HCT116 (cell line): ENCODE measurements around the gene UBXN10. TPM values are rescaled to one million over a fixed set of nuclear protein-coding genes. Genes with fewer than 3 reads are reported as not detected.

Experiments used
- ATAC-seq: fragments of 200-7000 bp; cut with Tn5 transposase; 2 replicates; pipeline ENCODE4 v1.9.1; 2020; ENCODE audit warnings: mild to moderate bottlenecking, moderate library complexity
- BruUV-seq: library from RNA; stranded (reverse); fragments of 400-500 nt; replicated peaks from 2 replicates; lab custom pipeline; 2021; lab: Mats Ljungman, UMichigan
- CTCF ChIA-PET: fragments of 300-600 bp; sonication (Branson Sonifier 250); formaldehyde crosslinking; loops from one replicate; lab custom pipeline; 2021; ENCODE audit warnings: antibody characterized with exemption; lab: Charles Lee
- POLR2A ChIA-PET: fragments of 300-600, 350-600 bp; sonication (Branson Sonifier 250); formaldehyde crosslinking; loops from one replicate; lab custom pipeline; 2021; ENCODE audit warnings: antibody characterized with exemption; lab: Charles Lee
- RAD21 ChIA-PET, 2 experiments: fragments of 300-600 bp; sonication (Branson Sonifier 250); formaldehyde crosslinking; loops; one replicate each; lab custom pipeline; 2023; ENCODE audit warnings: low total read pairs in 2 of 2; ENCODE audit not compliant: uncharacterized antibody in 2 of 2, unreplicated experiment in 2 of 2, low non-redundant PET in 1 of 2; lab: Charles Lee
- DNase-seq: peaks from one replicate; pipeline ENCODE4 v3.0.0-alpha.2; 2010; ENCODE audit warnings: low read depth, low spot score
- H2AFZ ChIP-seq: fragments of 200-600 bp; shearing (Covaris generic), sonication (generic); 2 replicates; pipeline ENCODE4 v1.6.1; 2017; ENCODE audit warnings: low read depth, mixed run types, mixed read lengths, antibody characterized with exemption, low read length; ENCODE audit not compliant: poor library complexity, severe bottlenecking
- H3K27ac ChIP-seq: 2 replicates; pipeline ENCODE4 v1.5.1; 2012; ENCODE audit warnings: low read depth, low read length
- H3K27me3 ChIP-seq: fragments of 200-600 bp; sonication (generic); 2 replicates; pipeline ENCODE4 v1.6.1; 2016; ENCODE audit warnings: mixed run types, low read length, mixed read lengths; ENCODE audit not compliant: insufficient read depth
- H3K36me3 ChIP-seq, 2 experiments: fragments of 200-500 bp in 1 of 2; fragments of 200-600 bp in 1 of 2; sonication (Bioruptor generic) in 1 of 2; sonication (generic) in 1 of 2; 2 replicates each; pipeline versions ENCODE4 v1.5.1 to v1.6.1; 2014 to 2016; ENCODE audit warnings: low read length in 2 of 2, inconsistent platforms in 1 of 2, mixed read lengths in 1 of 2, mixed run types in 1 of 2; ENCODE audit not compliant: insufficient read depth in 2 of 2, control insufficient read depth in 1 of 2
- H3K4me1 ChIP-seq, 2 experiments: fragments of 200-600 bp in 1 of 2; sonication (generic) in 1 of 2; 2 replicates each; pipeline versions ENCODE4 v1.5.1 to v1.6.1; 2012 to 2017; ENCODE audit warnings: low read length in 2 of 2, inconsistent platforms in 1 of 2, mild to moderate bottlenecking in 1 of 2, mixed read lengths in 1 of 2, mixed run types in 1 of 2, moderate library complexity in 1 of 2; ENCODE audit not compliant: insufficient read depth in 2 of 2, control insufficient read depth in 1 of 2
- H3K4me2 ChIP-seq: fragments of 200-600 bp; sonication (generic); 2 replicates; pipeline ENCODE4 v1.6.1; 2017; ENCODE audit warnings: mixed run types, low read length, mixed read lengths
- H3K4me3 ChIP-seq, 2 experiments: fragments of 200-600 bp in 1 of 2; sonication (generic) in 1 of 2; replicated peaks in 1 of 2; 2 replicates each; pipeline ENCODE4 v1.5.1; 2011 to 2016; ENCODE audit warnings: low read length in 2 of 2, control low read depth in 1 of 2, low read depth in 1 of 2, mild to moderate bottlenecking in 1 of 2, mixed read lengths in 1 of 2, mixed run types in 1 of 2
- H3K79me2 ChIP-seq: fragments of 200-600 bp; sonication (generic); 2 replicates; pipeline ENCODE4 v1.6.1; 2017; ENCODE audit warnings: mild to moderate bottlenecking, mixed run types, low read length, moderate library complexity, mixed read lengths; ENCODE audit not compliant: insufficient read depth
- H3K9ac ChIP-seq: fragments of 200-600 bp; sonication (generic); 2 replicates; pipeline ENCODE4 v1.6.1; 2016; ENCODE audit warnings: low read length, mixed read lengths
- H3K9me2 ChIP-seq: fragments of 200-600 bp; sonication (generic), shearing (Covaris generic); 2 replicates; pipeline ENCODE4 v1.6.1; 2017; ENCODE audit warnings: mixed run types, mild to moderate bottlenecking, moderate library complexity; ENCODE audit not compliant: insufficient read depth
- H3K9me3 ChIP-seq, 2 experiments: fragments of 200-500 bp in 1 of 2; fragments of 200-600 bp in 1 of 2; sonication (Bioruptor generic) in 1 of 2; sonication (generic) in 1 of 2; 2 replicates each; pipeline ENCODE4 v1.6.1; 2014 to 2017; ENCODE audit warnings: low read length in 2 of 2, mixed read lengths in 2 of 2, inconsistent platforms in 1 of 2, low read depth in 1 of 2, mild to moderate bottlenecking in 1 of 2, mixed run types in 1 of 2, moderate library complexity in 1 of 2; ENCODE audit not compliant: control insufficient read depth in 1 of 2, insufficient read depth in 1 of 2
- H4K20me1 ChIP-seq: fragments of 200-600 bp; sonication (generic), shearing (Covaris generic); 2 replicates; pipeline ENCODE4 v1.6.1; 2017; ENCODE audit warnings: mixed run types, mild to moderate bottlenecking, moderate library complexity; ENCODE audit not compliant: insufficient read depth
- ATF3 ChIP-seq: IDR thresholded peaks from 2 replicates; pipeline ENCODE4 v1.6.1; 2012
- CEBPB ChIP-seq: IDR thresholded peaks from 2 replicates; pipeline ENCODE4 v1.6.1; 2012; ENCODE audit warnings: low read depth
- ELF1 ChIP-seq: IDR thresholded peaks from 2 replicates; pipeline ENCODE4 v1.6.1; 2012; ENCODE audit warnings: low read depth, borderline replicate concordance
- EZH2 ChIP-seq: fragments of 200-600 bp; sonication (generic); IDR thresholded peaks from 2 replicates; pipeline ENCODE4 v1.6.1; 2017; ENCODE audit warnings: antibody characterized with exemption, mixed run types
- EZH2phosphoT487 ChIP-seq: fragments of 200-600 bp; IDR thresholded peaks from 2 replicates; pipeline ENCODE4 v1.6.1; 2018; ENCODE audit warnings: antibody characterized with exemption, borderline replicate concordance
- FOSL1 ChIP-seq: IDR thresholded peaks from 2 replicates; pipeline ENCODE4 v1.6.1; 2012; ENCODE audit warnings: low read depth
- RAD21 ChIP-seq: IDR thresholded peaks from 2 replicates; pipeline ENCODE4 v1.6.1; 2012; ENCODE audit warnings: low read depth, mild to moderate bottlenecking
- REST ChIP-seq: IDR thresholded peaks from 2 replicates; pipeline ENCODE4 v1.6.1; 2012; ENCODE audit warnings: low read depth
- SRF ChIP-seq: IDR thresholded peaks from 2 replicates; pipeline ENCODE4 v1.6.1; 2012; ENCODE audit warnings: low read depth
- YY1 ChIP-seq: IDR thresholded peaks from 2 replicates; pipeline ENCODE4 v1.6.1; 2011; ENCODE audit warnings: low read length, low read depth, moderate library complexity, mild to moderate bottlenecking; ENCODE audit not compliant: insufficient replicate concordance; ENCODE audit errors: extremely low read depth
- ZBTB33 ChIP-seq: IDR thresholded peaks from 2 replicates; pipeline ENCODE4 v1.6.1; 2011; ENCODE audit warnings: mild to moderate bottlenecking, low read length, moderate library complexity; ENCODE audit not compliant: insufficient replicate concordance; ENCODE audit errors: extremely low read depth
- ZFX ChIP-seq: fragments of 450-650 bp; IDR thresholded peaks from 2 replicates; pipeline ENCODE4 v1.6.1; 2017
- ZNF274 ChIP-seq: fragments of 200-500 bp; sonication (Bioruptor generic); IDR thresholded peaks from 2 replicates; pipeline ENCODE4 v1.6.1; 2014; ENCODE audit warnings: mild to moderate bottlenecking, low read depth, low read length, inconsistent platforms
- intact Hi-C: fragments of 100-400 bp; cut with micrococcal nuclease; formaldehyde crosslinking; loops from 2 replicates; pipeline ENCODE4 v1.10.0; 2022
- total RNA-seq: library from RNA; stranded (reverse); gene quantifications from one replicate; pipeline ENCODE4 v1.2.1, GENCODE V29; 2021; ENCODE audit not compliant: unreplicated experiment

Gene UBXN10
- total RNA-seq, 1 experiment from 2014 or later: not detected

DNA sequence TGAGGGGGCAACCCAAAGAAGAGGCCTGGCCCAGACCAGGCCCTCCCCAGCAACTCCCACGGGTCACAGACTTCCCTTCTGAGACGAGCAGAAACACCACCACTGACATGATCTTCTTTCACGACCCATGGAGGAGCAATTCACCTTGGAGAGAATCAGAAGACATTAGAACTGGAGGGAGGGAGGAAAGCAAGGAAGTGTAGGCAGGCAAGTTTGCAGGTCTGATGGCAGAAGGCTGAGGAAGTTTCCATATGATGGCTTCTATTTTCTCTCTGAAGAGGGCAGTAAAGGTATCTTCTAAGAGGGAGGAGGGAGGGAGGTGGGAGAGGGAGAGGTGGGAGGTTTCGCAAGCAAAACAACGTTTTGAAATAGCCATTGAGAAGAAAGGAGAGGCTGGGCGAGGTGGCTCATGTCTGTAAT is 1.4 kb upstream of the UBXN10 start:
- peaks cover 10% of the 10 kb centered on the region; the same call in 1 of the 2 replicates for H3K27me3 ChIP-seq
- no peak overlapping the region for H3K4me2 ChIP-seq
- H3K9me3 ChIP-seq: no peaks in the 10 kb centered on the region
- intact Hi-C loops: no loop called here
- H4K20me1 ChIP-seq: no peaks in the 10 kb centered on the region
- H3K27ac ChIP-seq: no peak overlapping the region
- H3K9me2 ChIP-seq: no peaks in the 10 kb centered on the region
- no peak overlapping the region for H3K9ac ChIP-seq
- H3K4me1 ChIP-seq: no peaks in the 10 kb centered on the region
- TF ChIP-seq ATF3 (no peak), ZBTB33 (no peak), SRF (no peak), ELF1 (no peak), CEBPB (no peak)
- ChIA-PET POLR2A (no interaction called here), CTCF (interaction anchor here (0.6 kb wide), 1 partner anchor 11 kb away, joined by 3 read pairs; no protein-coding TSS in a partner anchor), RAD21 (no interaction called here)
- peak; percentile 47; the same call in 1 of the 2 replicates for ATAC-seq
- no peak overlapping the region for H2AFZ ChIP-seq
- no TSS peak for BruUV-seq
- no peaks in the 10 kb centered on the region for H3K36me3 ChIP-seq
- no peak for DNase-seq
- no peak overlapping the region for H3K4me3 ChIP-seq
- no peaks in the 10 kb centered on the region for H3K79me2 ChIP-seq

GRCh38 chr1:20184997-20185833 is 681 bp upstream of the UBXN10 start:
- ATAC-seq: no peak
- TF ChIP-seq REST: no peak
- no peak for TF ChIP-seq SRF
- no peak for TF ChIP-seq FOSL1
- TF ChIP-seq EZH2: no peak
- no peak for TF ChIP-seq RAD21
- TF ChIP-seq ZNF274: no peak
- no peak for TF ChIP-seq YY1
- TF ChIP-seq ELF1: no peak
- no peak for TF ChIP-seq ZFX
- TF ChIP-seq EZH2phosphoT487: no peak

More at GRCh38 chr1:20184997-20185833, 681 bp upstream of the UBXN10 start:
- RAD21 ChIA-PET: no interaction called here
- POLR2A ChIA-PET: no interaction called here
- Histone ChIP-seq H3K79me2 (no peaks in the 10 kb centered on the region), H3K36me3 (no peaks in the 10 kb centered on the region), H3K27ac (no peak overlapping the region), H3K4me3 (no peak overlapping the region), H3K9me3 (no peaks in the 10 kb centered on the region), H3K4me2 (no peak overlapping the region), H3K9me2 (no peaks in the 10 kb centered on the region), H3K9ac (no peak overlapping the region), H3K4me1 (no peaks in the 10 kb centered on the region), H2AFZ (no peak overlapping the region), H4K20me1 (no peaks in the 10 kb centered on the region), H3K27me3 (peaks cover 12% of the 10 kb centered on the region; the same call in 1 of the 2 replicates)
- BruUV-seq: no TSS peak
- CTCF ChIA-PET: no interaction called here
- no peak for DNase-seq
- intact Hi-C loops: no loop called here
